SK-N-SH (cell line): ENCODE data around the gene CAMK2B. TPM values are rescaled to one million over a fixed set of nuclear protein-coding genes. Genes with fewer than 3 reads are reported as not detected.
A peak's percentile ranks its signal among the peaks of the same experiment; 100 is the strongest.

ENCODE experiments used
- CTCF ChIA-PET: fragments of 300-600, 350-600 bp; formaldehyde crosslinking; extraction: SDS; loops from one replicate; lab custom pipeline; 2021; lab: Yijun Ruan, JAX
- POLR2A ChIA-PET: fragments of 350-600 bp; sonication (Branson Sonifier 250); formaldehyde crosslinking; extraction: SDS; loops from one replicate; lab custom pipeline; 2020; ENCODE audit warnings: antibody characterized with exemption, inconsistent platforms; lab: Yijun Ruan, JAX
- DNase-seq: peaks from one replicate; pipeline ENCODE4 v3.0.0; 2012
- H2AFZ ChIP-seq: fragments of 200-600 bp; sonication (generic); 2 replicates; pipeline ENCODE4 v1.8.1; 2016; ENCODE audit warnings: antibody characterized with exemption, mild to moderate bottlenecking, low read depth
- H3F3A ChIP-seq: fragments of 200-600 bp; sonication (generic); replicated peaks from 2 replicates; pipeline ENCODE3; 2016; ENCODE audit warnings: antibody characterized with exemption, mild to moderate bottlenecking; ENCODE audit not compliant: insufficient read depth
- H3K27ac ChIP-seq, 2 experiments: fragments of 200-500 bp in 1 of 2; fragments of 200-600 bp in 1 of 2; sonication (Bioruptor generic) in 1 of 2; sonication (generic), shearing (Covaris generic) in 1 of 2; 2 replicates each; pipeline versions ENCODE4 v1.5.1 to v1.6.1; 2014 to 2016; ENCODE audit warnings: low read depth in 2 of 2, inconsistent platforms in 1 of 2, low read length in 1 of 2, mild to moderate bottlenecking in 1 of 2, mixed read lengths in 1 of 2
- H3K27me3 ChIP-seq: fragments of 200-600 bp; sonication (generic), shearing (Covaris generic); 2 replicates; pipeline ENCODE4 v1.6.1; 2016; ENCODE audit warnings: mixed run types; ENCODE audit not compliant: insufficient read depth
- H3K36me3 ChIP-seq, 2 experiments: fragments of 200-500 bp in 1 of 2; fragments of 200-600 bp in 1 of 2; sonication (Bioruptor generic) in 1 of 2; sonication (generic) in 1 of 2; replicated peaks in 1 of 2; 2 replicates each; pipeline versions ENCODE3 to v1.5.1; 2014 to 2016; ENCODE audit warnings: low read length in 1 of 2, mild to moderate bottlenecking in 1 of 2; ENCODE audit not compliant: insufficient read depth in 2 of 2, control insufficient read depth in 1 of 2
- H3K4me1 ChIP-seq, 2 experiments: fragments of 200-500 bp in 1 of 2; fragments of 200-600 bp in 1 of 2; sonication (Bioruptor generic) in 1 of 2; sonication (generic), shearing (Covaris generic) in 1 of 2; 2 replicates each; pipeline versions ENCODE4 v1.5.1 to v1.6.1; 2014 to 2016; ENCODE audit warnings: low read depth in 1 of 2, low read length in 1 of 2, mixed run types in 1 of 2; ENCODE audit not compliant: insufficient read depth in 2 of 2, control insufficient read depth in 1 of 2
- H3K4me2 ChIP-seq: fragments of 200-600 bp; sonication (generic), shearing (Covaris generic); 2 replicates; pipeline ENCODE4 v1.6.1; 2017; ENCODE audit warnings: mixed run types
- H3K4me3 ChIP-seq, 2 experiments: fragments of 200-500 bp in 1 of 2; fragments of 200-600 bp in 1 of 2; sonication (Bioruptor generic) in 1 of 2; sonication (generic), shearing (Covaris generic) in 1 of 2; 2 replicates each; pipeline versions ENCODE4 v1.5.1 to v1.8.1; 2014 to 2016; ENCODE audit warnings: low read depth in 2 of 2, inconsistent platforms in 1 of 2, low read length in 1 of 2, mild to moderate bottlenecking in 1 of 2, mixed read lengths in 1 of 2, moderate library complexity in 1 of 2
- H3K79me2 ChIP-seq: fragments of 200-600 bp; sonication (generic); 2 replicates; pipeline ENCODE4 v1.8.1; 2017; ENCODE audit warnings: mild to moderate bottlenecking; ENCODE audit not compliant: insufficient read depth
- H3K9ac ChIP-seq: fragments of 200-600 bp; sonication (generic); 2 replicates; pipeline ENCODE4 v1.6.1; 2017; ENCODE audit warnings: mixed run types
- H3K9me2 ChIP-seq: fragments of 200-600 bp; sonication (generic); 2 replicates; pipeline ENCODE4 v1.6.1; 2017; ENCODE audit warnings: mixed run types
- H3K9me3 ChIP-seq: fragments of 200-600 bp; sonication (generic); 2 replicates; pipeline ENCODE4 v1.6.1; 2017; ENCODE audit warnings: mixed run types, mild to moderate bottlenecking, moderate library complexity
- H4K20me1 ChIP-seq: fragments of 200-600 bp; sonication (generic); 2 replicates; pipeline ENCODE4 v1.6.1; 2017; ENCODE audit warnings: mild to moderate bottlenecking, mixed run types; ENCODE audit not compliant: insufficient read depth
- CHD2 ChIP-seq: fragments of 150-350 bp; IDR thresholded peaks from 2 replicates; pipeline ENCODE4 v1.6.1; 2018; ENCODE audit warnings: low read length; ENCODE audit not compliant: partially characterized antibody
- EZH2phosphoT487 ChIP-seq: fragments of 200-600 bp; sonication (generic); IDR thresholded peaks from 2 replicates; pipeline ENCODE4 v1.6.1; 2017; ENCODE audit warnings: low read depth, mixed run types, mild to moderate bottlenecking, antibody characterized with exemption, moderate library complexity, borderline replicate concordance
- FOSL2 ChIP-seq: IDR thresholded peaks from 2 replicates; pipeline ENCODE4 v1.4.0; 2012; ENCODE audit warnings: low read depth, mild to moderate bottlenecking, moderate library complexity, borderline replicate concordance
- FOXM1 ChIP-seq: IDR thresholded peaks from 2 replicates; pipeline ENCODE4 v1.4.0; 2012; ENCODE audit warnings: low read depth, mild to moderate bottlenecking
- GATA2 ChIP-seq: sonication (generic); formaldehyde crosslinking; IDR thresholded peaks from 2 replicates; pipeline ENCODE4 v1.5.0; 2020; ENCODE audit warnings: mild to moderate bottlenecking, missing genetic modification reagents
- IRF3 ChIP-seq: fragments of 150-350 bp; IDR thresholded peaks from 2 replicates; pipeline ENCODE4 v1.6.1; 2016; ENCODE audit warnings: mild to moderate bottlenecking, low read depth, low read length
- MAX ChIP-seq: IDR thresholded peaks from 2 replicates; pipeline ENCODE4 v1.4.0; 2012; ENCODE audit warnings: low read depth
- MXI1 ChIP-seq: IDR thresholded peaks from 2 replicates; pipeline ENCODE4 v1.6.1; 2012; ENCODE audit warnings: mild to moderate bottlenecking, low read depth, low read length, improper control_type of control experiment
- NRF1 ChIP-seq: IDR thresholded peaks from 2 replicates; pipeline ENCODE4 v1.6.1; 2012; ENCODE audit warnings: low read depth, mild to moderate bottlenecking, low read length
- RCOR1 ChIP-seq: fragments of 150-350 bp; IDR thresholded peaks from 2 replicates; pipeline ENCODE4 v1.6.1; 2017; ENCODE audit warnings: antibody characterized with exemption, low read length
- RFX5 ChIP-seq: IDR thresholded peaks from 2 replicates; pipeline ENCODE4 v1.6.1; 2012; ENCODE audit warnings: mild to moderate bottlenecking, improper control_type of control experiment, low read length
- SIN3A ChIP-seq: IDR thresholded peaks from 2 replicates; pipeline ENCODE4 v1.6.1; 2012; ENCODE audit warnings: low read depth, mild to moderate bottlenecking, low read length, moderate library complexity, borderline replicate concordance
- SMC3 ChIP-seq: IDR thresholded peaks from 2 replicates; pipeline ENCODE4 v1.6.1; 2012; ENCODE audit warnings: low read depth, low read length, improper control_type of control experiment
- TAF1 ChIP-seq: IDR thresholded peaks from 2 replicates; pipeline ENCODE4 v1.6.1; 2012; ENCODE audit warnings: low read depth, mild to moderate bottlenecking, low read length, moderate library complexity, borderline replicate concordance
- USF1 ChIP-seq: IDR thresholded peaks from 2 replicates; pipeline ENCODE4 v1.4.0; 2012; ENCODE audit warnings: low read depth, borderline replicate concordance
- YY1 ChIP-seq: IDR thresholded peaks from 2 replicates; pipeline ENCODE4 v1.4.0; 2012; ENCODE audit warnings: low read depth, mild to moderate bottlenecking
- ZBTB33 ChIP-seq: IDR thresholded peaks from 2 replicates; pipeline ENCODE4 v1.4.0; 2012; ENCODE audit warnings: low read depth, borderline replicate concordance
- WGBS: methylation state at CpG from one replicate; pipeline ENCODE4 v1.1.6; 2017; ENCODE audit warnings: low lambda C conversion rate; 5-methylcytosine and 5-hydroxymethylcytosine counted together
- polyA plus RNA-seq, 3 experiments: library from polyadenylated mRNA; depleted of rRNA; stranded (reverse); fragments of >200 nt; gene quantifications; 2 replicates each; pipeline ENCODE4 v1.2.3, GENCODE V29; 2012
- TF ChIP-seq, protein P1 (sequence below): IDR thresholded peaks from 2 replicates; pipeline ENCODE4; 2012
- TF ChIP-seq, protein P2 (sequence below): fragments of 200-600 bp; sonication (generic); IDR thresholded peaks from 2 replicates; pipeline ENCODE4 v1.6.1; 2017; ENCODE audit warnings: antibody characterized with exemption, mild to moderate bottlenecking, moderate library complexity

Gene CAMK2B
- polyA plus RNA-seq, 1 of the 3 experiments (the other 2 are of a cell fraction) = 0.20 TPM

DNA sequence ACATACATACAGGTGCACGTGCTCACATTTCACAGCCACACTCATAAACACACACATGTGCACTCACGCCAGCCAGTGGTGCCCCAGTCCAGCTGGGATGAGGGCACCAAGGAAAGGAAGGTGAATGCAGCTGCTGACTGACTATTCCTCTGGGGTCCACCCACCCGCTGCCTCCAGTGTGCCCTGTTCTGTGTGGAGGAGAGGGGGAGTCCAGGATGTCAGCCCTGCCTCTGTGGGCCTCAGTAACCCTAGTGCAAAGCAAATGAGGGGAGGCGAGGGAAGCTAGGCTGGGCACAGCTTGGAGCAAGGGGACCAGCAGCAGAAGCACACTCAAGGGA lies 67.0 kb downstream of the CAMK2B start (continued):
- TF ChIP-seq ZBTB33 (no peak), FOXM1 (no peak), YY1 (no peak), MXI1 (no peak)

GRCh38 chr7:44257618-44258422 lies 67.6 kb downstream of the CAMK2B start:
- no peak overlapping the region for H3K4me3 ChIP-seq
- peaks cover 25 to 38% of the 10 kb centered on the region in 2 experiments; a peak in 3 of 4 replicates for H3K4me1 ChIP-seq
- no peaks in the 10 kb centered on the region for H3K36me3 ChIP-seq
- WGBS = 43% methylated on average over 13 of the region's 18 CpGs
- H3K79me2 ChIP-seq = no peaks in the 10 kb centered on the region
- peak; percentile 87 for DNase-seq
- H3K9ac ChIP-seq = peak overlapping the region; percentile 17; the same call in 1 of the 2 replicates
- peak overlapping the region; percentile 48 for H3K4me2 ChIP-seq
- ChIA-PET POLR2A (no interaction called here), CTCF (interaction anchor here (0.6 to 10.0 kb wide), 6 partner anchors 15 to 67 kb away, joined by 3 to 101 read pairs (median 4); no protein-coding TSS in a partner anchor)
- peak overlapping the region; percentile 1 to 41 for H3K27ac ChIP-seq
- no peaks in the 10 kb centered on the region for H3K9me3 ChIP-seq
- H2AFZ ChIP-seq = peak overlapping the region; percentile 21; the same call in 1 of the 2 replicates
- no peaks in the 10 kb centered on the region for H4K20me1 ChIP-seq
- H3K9me2 ChIP-seq = no peaks in the 10 kb centered on the region
- peaks cover 10% of the 10 kb centered on the region for H3F3A ChIP-seq
- H3K27me3 ChIP-seq = no peaks in the 10 kb centered on the region
- TF ChIP-seq FOXM1 = no peak
- no peak for TF ChIP-seq RFX5
- TF ChIP-seq CHD2 = no peak
- no peak for TF ChIP-seq SMC3
- peak; percentile 68; the same call in 1 of the 2 replicates for TF ChIP-seq MAX
- no peak for TF ChIP-seq TAF1
- TF ChIP-seq FOSL2 = no peak; the same call in 1 of the 2 replicates
- peak; percentile 52 for TF ChIP-seq NRF1
- no peak for TF ChIP-seq GATA2 (CRISPR knock-in tag)
- TF ChIP-seq ZBTB33 = no peak
- TF ChIP-seq, protein P1, sequence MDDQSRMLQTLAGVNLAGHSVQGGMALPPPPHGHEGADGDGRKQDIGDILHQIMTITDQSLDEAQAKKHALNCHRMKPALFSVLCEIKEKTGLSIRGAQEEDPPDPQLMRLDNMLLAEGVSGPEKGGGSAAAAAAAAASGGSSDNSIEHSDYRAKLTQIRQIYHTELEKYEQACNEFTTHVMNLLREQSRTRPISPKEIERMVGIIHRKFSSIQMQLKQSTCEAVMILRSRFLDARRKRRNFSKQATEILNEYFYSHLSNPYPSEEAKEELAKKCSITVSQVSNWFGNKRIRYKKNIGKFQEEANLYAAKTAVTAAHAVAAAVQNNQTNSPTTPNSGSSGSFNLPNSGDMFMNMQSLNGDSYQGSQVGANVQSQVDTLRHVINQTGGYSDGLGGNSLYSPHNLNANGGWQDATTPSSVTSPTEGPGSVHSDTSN = peak; percentile 90
- no peak for TF ChIP-seq USF1
- TF ChIP-seq SIN3A = no peak
- no peak for TF ChIP-seq RCOR1
- peak; percentile 94; the same call in 1 of the 2 replicates for TF ChIP-seq MXI1
- TF ChIP-seq, protein P2, sequence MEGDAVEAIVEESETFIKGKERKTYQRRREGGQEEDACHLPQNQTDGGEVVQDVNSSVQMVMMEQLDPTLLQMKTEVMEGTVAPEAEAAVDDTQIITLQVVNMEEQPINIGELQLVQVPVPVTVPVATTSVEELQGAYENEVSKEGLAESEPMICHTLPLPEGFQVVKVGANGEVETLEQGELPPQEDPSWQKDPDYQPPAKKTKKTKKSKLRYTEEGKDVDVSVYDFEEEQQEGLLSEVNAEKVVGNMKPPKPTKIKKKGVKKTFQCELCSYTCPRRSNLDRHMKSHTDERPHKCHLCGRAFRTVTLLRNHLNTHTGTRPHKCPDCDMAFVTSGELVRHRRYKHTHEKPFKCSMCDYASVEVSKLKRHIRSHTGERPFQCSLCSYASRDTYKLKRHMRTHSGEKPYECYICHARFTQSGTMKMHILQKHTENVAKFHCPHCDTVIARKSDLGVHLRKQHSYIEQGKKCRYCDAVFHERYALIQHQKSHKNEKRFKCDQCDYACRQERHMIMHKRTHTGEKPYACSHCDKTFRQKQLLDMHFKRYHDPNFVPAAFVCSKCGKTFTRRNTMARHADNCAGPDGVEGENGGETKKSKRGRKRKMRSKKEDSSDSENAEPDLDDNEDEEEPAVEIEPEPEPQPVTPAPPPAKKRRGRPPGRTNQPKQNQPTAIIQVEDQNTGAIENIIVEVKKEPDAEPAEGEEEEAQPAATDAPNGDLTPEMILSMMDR = peak; percentile 32
- TF ChIP-seq IRF3 = no peak
- TF ChIP-seq EZH2phosphoT487 = no peak
